Measurements from ENCODE around the gene CARMIL3.
A peak's percentile ranks its signal among the peaks of the same experiment; 100 is the strongest.

The CARMIL3 gene

GRCh38 chr14:24080142-24080530 is 28.3 kb downstream of the CARMIL3 start:
- DNase-seq = no peak

GRCh38 chr14:24080888-24081738 is 29.3 kb downstream of the CARMIL3 start:
- peak; percentile 77 for DNase-seq

DNA sequence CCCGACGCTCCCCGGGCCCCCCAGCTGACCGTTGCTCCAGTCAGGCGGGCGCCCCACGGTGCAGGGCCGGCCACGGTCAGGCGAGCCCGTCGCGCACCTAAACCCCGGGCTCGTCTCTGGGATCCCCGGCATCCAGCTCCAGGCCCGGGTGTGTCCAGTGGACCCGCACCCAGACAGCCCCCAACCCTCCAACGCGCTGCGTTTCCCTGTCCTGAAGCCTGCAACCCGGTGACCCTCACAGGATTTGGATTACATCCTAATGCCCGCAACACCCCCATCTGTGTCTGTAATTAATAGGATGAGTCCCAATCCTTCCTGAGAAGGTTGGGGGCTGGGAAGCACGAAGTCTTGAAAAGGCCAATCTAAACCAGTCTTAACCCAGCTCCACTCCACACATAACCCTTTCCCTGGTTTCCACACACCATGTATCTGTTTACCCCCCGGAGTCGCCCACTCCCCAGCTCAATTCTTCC is 30.0 kb downstream of the CARMIL3 start:
- no peak for DNase-seq

DNA sequence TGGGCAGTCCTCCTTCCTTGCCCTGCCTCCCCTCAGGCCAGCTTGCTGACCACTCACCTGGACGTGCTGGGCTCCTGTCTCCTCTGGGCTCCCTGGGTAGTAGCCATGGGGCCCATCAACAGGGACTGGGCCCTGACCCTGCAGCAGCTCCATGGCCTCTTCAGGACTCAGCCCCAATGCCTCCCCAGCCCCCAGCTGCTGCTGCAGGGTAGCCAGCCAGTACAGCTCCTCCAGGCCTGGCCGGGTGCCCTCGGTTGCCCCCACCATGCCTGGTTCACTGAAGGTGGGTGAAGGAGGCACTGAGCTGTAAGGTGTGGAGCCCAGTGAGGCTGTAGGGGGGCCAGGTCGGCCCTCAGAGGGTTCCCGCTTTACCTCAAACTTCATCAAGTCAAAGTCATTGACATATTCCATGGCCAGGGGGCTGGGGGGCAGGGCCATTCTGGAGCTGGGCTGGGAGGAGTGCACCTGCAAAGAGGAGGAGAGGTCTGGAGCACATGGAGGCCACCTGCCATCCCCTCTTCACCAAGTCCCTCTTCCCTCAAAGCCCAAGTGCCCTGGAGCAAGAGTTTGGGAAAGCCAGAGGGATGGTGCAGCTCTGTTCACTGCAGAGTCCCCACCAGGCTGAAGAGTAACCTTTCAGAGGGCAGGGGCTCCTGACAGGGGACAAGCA is 30.7 kb downstream of the CARMIL3 start:
- DNase-seq = no peak

DNA sequence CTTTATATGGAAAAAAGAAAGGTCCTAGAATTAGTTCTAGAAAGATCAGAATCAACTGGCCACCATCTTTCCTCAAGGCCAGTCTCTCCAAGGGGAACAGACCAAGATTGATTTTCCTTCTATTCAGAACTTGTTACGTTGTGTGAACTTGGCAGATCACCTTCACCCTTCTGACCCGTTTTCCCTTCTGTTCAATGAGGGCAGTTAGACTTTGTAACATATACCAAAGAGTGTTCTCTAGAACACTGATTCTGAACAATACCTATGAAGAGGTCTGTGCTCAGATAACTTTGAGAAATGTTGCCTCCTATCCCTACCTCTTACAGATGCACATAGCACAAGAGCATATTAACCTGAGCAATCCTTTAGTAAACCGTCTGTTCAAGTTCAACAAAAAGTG is 31.7 kb downstream of the CARMIL3 start:
- no peak for DNase-seq

DNA sequence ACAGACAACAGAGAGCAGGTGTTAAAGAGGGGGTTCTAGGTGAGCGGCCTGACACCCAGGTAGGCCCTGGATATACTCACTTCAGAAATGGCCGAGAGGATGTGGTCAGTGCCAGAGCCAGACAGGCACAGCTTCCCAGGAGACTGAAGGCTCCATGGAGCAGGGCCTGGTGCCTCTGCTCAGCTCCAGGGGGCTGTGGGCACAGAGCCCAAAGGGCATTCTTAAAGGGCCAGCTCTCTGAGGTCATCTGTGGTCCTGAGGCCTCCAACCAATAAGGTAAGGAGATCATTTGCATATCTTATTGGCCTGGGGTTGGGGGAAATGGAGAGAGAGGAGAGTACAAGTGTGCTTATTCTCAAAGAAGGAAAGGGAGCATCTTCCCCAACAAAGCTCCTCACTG is 32.6 kb downstream of the CARMIL3 start:
- no peak for DNase-seq

- DNase-seq = no peak
These were observed 33.4 kb downstream of the CARMIL3 start for GRCh38 chr14:24085215-24085614.

DNA sequence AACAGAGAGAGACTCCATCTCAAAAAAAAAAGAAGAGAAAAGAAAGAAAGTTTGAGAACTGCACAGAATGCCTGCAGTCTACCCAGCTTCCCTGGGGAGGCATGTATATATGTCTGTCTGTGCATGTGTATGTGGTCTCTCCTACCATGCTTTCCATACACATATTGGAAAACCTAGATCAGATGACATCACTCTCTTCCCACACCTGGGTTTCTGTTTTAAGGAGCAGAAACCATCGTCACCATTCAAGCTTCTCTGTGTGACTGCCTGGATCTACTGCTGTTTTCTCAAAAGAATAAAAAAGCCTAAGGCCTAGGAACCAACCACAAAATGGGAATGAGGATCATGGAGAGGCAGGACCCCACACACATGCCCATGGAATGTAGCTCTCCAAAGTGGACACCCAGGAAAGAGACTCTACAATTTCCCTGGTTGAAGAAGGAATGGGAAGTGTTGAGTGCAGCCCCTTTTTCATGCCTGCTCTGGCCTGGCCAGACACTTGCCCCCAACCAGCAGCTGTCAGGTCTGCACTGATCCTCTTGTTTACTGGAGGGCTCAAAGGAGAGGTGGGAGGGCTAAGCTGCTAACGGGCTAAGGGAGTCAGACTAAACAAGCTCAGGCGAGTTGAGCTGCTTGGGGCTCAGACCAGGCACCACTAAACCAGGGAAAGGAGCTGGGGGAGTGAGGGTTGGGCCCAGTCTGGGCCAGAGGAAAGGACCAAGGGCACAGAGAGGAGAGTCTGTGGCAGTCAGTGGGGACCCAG is 34.6 kb downstream of the CARMIL3 start:
- DNase-seq = no peak

DNA sequence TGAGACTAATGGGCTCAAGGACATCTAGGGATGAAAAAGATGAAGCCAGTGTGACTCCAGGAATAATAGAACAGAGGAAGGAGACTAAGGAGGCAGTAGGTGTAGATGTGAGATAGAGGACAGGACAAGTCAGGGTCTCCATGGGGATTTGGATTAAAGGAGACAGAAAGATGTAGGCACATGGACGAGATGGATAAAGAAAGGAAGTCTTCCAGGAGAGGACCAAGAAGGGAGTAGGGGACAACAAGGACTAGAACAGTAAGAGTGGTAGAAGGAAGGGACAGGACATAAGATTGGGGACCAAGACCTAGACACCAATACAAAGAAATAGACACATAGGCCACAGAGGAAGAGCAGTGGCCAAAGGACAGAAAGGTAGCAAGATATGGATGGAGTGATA is 35.2 kb downstream of the CARMIL3 start:
- no peak for DNase-seq

- no peak for DNase-seq
These were observed 36.3 kb downstream of the CARMIL3 start for GRCh38 chr14:24088095-24088494.

DNA sequence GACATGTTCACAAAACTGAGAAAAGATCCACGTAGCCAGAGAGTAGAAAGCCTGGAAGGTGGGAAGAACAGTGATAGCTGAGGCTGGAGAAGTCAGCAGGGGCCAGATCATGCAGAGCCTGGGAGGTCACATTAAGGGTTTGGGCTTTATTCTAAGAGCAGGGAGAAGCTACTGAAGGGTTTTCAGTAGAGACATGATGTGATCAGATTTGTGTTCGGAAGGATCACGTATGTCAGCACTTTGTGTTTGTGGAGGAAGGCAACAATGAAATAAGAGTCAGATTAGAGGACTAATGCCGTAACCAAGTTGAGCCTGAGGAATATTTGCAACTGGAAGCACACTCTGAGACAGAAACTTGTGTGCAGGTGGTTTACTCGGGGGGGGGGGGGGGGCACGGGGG is 38.1 kb downstream of the CARMIL3 start:
- DNase-seq = no peak

DNA sequence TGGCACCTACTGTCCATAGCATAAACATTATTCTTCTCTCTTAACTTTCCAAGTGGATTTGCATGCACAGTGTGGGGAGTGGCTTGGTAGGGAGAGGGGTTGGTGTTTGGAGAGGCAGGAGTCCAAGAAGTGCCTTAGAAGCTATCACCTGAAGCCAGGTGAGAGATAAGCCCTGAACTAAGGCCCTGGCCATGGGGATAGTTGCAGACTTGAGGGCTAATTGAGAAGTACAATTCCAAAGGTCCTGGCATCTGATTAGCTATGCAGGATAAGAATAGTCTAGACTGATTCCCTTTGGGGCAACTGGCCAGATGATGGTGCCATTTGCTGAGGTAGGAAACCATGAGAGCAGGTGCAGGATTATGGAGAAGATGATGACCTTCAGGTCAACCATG is 40.3 kb downstream of the CARMIL3 start:
- DNase-seq = no peak

GRCh38 chr14:24092505-24093206 is 40.8 kb downstream of the CARMIL3 start:
- DNase-seq = no peak

- DNase-seq = no peak
These were observed 41.5 kb downstream of the CARMIL3 start for GRCh38 chr14:24093207-24093900.

GRCh38 chr14:24093901-24094840 is 42.4 kb downstream of the CARMIL3 start, which contains the start of gene PCK2:
Gene PCK2 (plus strand): TSS chr14:24094311. CDS start chr14:24094406, 95 bp downstream.
- peak; percentile 96 for DNase-seq

DNA sequence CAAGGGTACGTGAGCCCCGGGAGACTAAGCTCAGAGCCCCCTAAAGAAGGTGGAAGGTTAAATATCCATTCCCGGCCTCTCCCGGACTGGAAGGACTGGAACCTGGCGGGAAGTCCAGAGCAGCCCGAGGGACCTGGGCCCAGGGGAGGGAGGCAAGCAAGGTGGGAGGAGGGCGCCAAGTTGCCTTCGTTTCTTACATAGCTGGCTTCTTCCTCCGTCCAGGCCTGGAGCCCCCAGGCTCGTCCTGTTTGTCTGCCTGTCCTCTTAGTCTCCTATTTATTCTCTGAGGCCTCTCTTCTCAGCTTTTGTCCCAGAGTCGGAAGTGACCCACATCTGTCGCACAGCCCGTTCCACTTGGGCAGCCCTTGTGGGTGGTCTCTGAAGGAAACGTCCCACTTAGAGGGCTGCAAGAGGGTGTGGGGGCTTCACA is 43.0 kb downstream of the CARMIL3 start:
- peak; percentile 11 for DNase-seq

GRCh38 chr14:24095271-24096068 is 43.7 kb downstream of the CARMIL3 start:
- peak; percentile 80 for DNase-seq

DNA sequence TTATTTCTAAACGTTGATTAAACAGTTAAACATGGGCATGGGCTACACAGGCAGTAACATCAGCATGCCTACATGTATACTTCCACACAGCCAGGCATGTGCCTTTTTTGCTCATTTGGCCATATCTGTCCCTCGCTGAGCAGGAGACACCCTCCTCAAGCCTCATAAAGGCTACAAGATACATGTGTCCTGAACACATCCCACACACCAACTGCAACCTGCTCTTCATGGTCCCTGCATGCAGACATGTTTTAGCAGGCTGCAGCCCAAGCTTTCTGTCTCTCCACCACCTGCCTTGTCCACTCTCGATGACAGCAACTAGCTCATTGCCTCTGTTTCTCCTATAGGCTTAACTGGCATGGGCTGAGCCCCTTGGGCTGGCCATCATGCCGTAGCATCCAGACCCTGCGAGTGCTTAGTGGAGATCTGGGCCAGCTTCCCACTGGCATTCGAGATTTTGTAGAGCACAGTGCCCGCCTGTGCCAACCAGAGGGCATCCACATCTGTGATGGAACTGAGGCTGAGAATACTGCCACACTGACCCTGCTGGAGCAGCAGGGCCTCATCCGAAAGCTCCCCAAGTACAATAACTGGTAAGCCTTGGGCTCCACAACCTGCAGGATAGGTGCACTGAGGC is 44.9 kb downstream of the CARMIL3 start:
- no peak for DNase-seq

DNA sequence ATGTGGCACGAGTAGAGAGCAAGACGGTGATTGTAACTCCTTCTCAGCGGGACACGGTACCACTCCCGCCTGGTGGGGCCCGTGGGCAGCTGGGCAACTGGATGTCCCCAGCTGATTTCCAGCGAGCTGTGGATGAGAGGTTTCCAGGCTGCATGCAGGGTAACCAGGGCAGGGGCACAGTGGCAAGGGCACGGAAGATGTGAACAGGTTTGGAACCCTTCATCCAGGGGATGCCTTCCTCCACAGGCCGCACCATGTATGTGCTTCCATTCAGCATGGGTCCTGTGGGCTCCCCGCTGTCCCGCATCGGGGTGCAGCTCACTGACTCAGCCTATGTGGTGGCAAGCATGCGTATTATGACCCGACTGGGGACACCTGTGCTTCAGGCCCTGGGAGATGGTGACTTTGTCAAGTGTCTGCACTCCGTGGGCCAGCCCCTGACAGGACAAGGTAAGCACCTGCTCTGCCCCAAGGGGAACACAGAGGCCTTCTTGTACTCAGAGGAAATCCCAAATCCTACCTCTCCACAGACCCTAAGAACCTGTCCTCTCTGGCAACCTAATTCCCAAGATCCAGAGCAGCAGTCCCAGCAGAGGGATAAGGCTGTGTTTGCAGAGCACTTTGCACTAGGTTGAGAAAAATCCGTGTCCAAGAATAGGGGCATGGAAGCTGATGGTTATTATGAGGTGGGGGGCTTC is 46.6 kb downstream of the CARMIL3 start:
- no peak for DNase-seq

Data from activated CD4-positive, alpha-beta T cell treated with anti-CD3 and anti-CD28 coated beads, Interleukin-10, Interleukin-2, amounts not matched to agents 100 ng/mL and 50 ng/mL, durations not matched to agents 16 hours and 8 hours (primary cell).